ENCODE measurements around the gene ELOVL1. TPM values are rescaled to one million over a fixed set of nuclear protein-coding genes. Genes with fewer than 3 reads are reported as not detected.

Gene ELOVL1
- total RNA-seq, 1 experiment from 2014 or later, result 91.3 TPM

GRCh38 chr1:43354936-43355335 is 12.9 kb downstream of the ELOVL1 start:
- no peaks in the 10 kb centered on the region for H4K20me1 ChIP-seq (ENCODE audit: insufficient read depth)
- peaks cover 9 to 20% of the 10 kb centered on the region in 2 experiments for H3K4me1 ChIP-seq (ENCODE audit: control insufficient read depth in 1 of 2, insufficient read depth in 2 of 2, low read length in 2 of 2)
- CTCF ChIA-PET, result no interaction called here
- RAD21 ChIA-PET (ENCODE audit: low non-redundant PET in 1 of 2, low total read pairs in 2 of 2, uncharacterized antibody in 2 of 2, unreplicated experiment in 2 of 2), result no interaction called here
- TF ChIP-seq, protein P1, sequence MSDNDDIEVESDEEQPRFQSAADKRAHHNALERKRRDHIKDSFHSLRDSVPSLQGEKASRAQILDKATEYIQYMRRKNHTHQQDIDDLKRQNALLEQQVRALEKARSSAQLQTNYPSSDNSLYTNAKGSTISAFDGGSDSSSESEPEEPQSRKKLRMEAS (IDR thresholded peaks at IDR 0.05), result no peak
- no peak for TF ChIP-seq CEBPB (IDR thresholded peaks at IDR 0.05; ENCODE audit: low read depth)
- TF ChIP-seq EZH2 (IDR thresholded peaks at IDR 0.05), result no peak
- TF ChIP-seq POLR2A (IDR thresholded peaks at IDR 0.05; ENCODE audit: borderline replicate concordance, extremely low read depth, insufficient read depth, insufficient read length), result no peak
- no peak for TF ChIP-seq REST (IDR thresholded peaks at IDR 0.05; ENCODE audit: low read depth)
- no peak for TF ChIP-seq ELF1 (IDR thresholded peaks at IDR 0.05; ENCODE audit: borderline replicate concordance, low read depth)
- no peak for TF ChIP-seq ZFX (IDR thresholded peaks at IDR 0.05)
- TF ChIP-seq, protein P2, sequence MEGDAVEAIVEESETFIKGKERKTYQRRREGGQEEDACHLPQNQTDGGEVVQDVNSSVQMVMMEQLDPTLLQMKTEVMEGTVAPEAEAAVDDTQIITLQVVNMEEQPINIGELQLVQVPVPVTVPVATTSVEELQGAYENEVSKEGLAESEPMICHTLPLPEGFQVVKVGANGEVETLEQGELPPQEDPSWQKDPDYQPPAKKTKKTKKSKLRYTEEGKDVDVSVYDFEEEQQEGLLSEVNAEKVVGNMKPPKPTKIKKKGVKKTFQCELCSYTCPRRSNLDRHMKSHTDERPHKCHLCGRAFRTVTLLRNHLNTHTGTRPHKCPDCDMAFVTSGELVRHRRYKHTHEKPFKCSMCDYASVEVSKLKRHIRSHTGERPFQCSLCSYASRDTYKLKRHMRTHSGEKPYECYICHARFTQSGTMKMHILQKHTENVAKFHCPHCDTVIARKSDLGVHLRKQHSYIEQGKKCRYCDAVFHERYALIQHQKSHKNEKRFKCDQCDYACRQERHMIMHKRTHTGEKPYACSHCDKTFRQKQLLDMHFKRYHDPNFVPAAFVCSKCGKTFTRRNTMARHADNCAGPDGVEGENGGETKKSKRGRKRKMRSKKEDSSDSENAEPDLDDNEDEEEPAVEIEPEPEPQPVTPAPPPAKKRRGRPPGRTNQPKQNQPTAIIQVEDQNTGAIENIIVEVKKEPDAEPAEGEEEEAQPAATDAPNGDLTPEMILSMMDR (IDR thresholded peaks at IDR 0.05 in 2 of 3, conservative IDR thresholded peaks at IDR 0.05 in 1 of 3; ENCODE audit: borderline replicate concordance in 1 of 3, insufficient read depth in 1 of 3, low read depth in 2 of 3, low read length in 2 of 3), result no peak
- no peak for TF ChIP-seq TCF7L2 (IDR thresholded peaks at IDR 0.05; ENCODE audit: borderline replicate concordance, extremely low read depth, insufficient read depth, insufficient read length)
- TF ChIP-seq EGR1 (IDR thresholded peaks at IDR 0.05; ENCODE audit: low read depth), result no peak
- intact Hi-C loops (cut with micrococcal nuclease), result no loop called here
- H3K9me2 ChIP-seq (ENCODE audit: insufficient read depth), result no peaks in the 10 kb centered on the region
- no peak for ATAC-seq
- no peak overlapping the region for H3K27ac ChIP-seq (ENCODE audit: low read depth, low read length)
- H2AFZ ChIP-seq (ENCODE audit: low read depth, low read length, poor library complexity, severe bottlenecking), result no peak overlapping the region
- BruUV-seq (replicated peaks), result no TSS peak
- no peak for DNase-seq (ENCODE audit: low read depth, low spot score)
- no peak overlapping the region for H3K4me2 ChIP-seq (ENCODE audit: low read length)
- H3K79me2 ChIP-seq (ENCODE audit: insufficient read depth, low read length), result peaks cover 12% of the 10 kb centered on the region
- H3K4me3 ChIP-seq (replicated peaks in 1 of 2; ENCODE audit: low read depth in 1 of 2, low read length in 2 of 2), result no peak overlapping the region
- H3K9ac ChIP-seq (ENCODE audit: low read length), result no peak overlapping the region
- peaks cover 0 to 6% of the 10 kb centered on the region in 2 experiments; a peak in 1 of 4 replicates for H3K36me3 ChIP-seq (ENCODE audit: control insufficient read depth in 1 of 2, insufficient read depth in 2 of 2, low read length in 2 of 2)
- H3K9me3 ChIP-seq (ENCODE audit: control insufficient read depth in 1 of 2, insufficient read depth in 1 of 2, low read depth in 1 of 2, low read length in 2 of 2), result no peaks in the 10 kb centered on the region
- no peaks in the 10 kb centered on the region for H3K27me3 ChIP-seq (ENCODE audit: insufficient read depth, low read length)
- POLR2A ChIA-PET, result no interaction called here
